Measurements from ENCODE around the gene QRICH1. TPM values are rescaled to one million over a fixed set of nuclear protein-coding genes. Genes with fewer than 3 reads are reported as not detected.

Gene QRICH1
- total RNA-seq, 2 donors from 2014 or later: 196 to 206 TPM

GRCh38 chr3:49005998-49006397 is 87.9 kb downstream of the QRICH1 start:
- Mint-ChIP-seq H3K36me3 (ENCODE audit: low read depth) (peaks cover 2% of the 10 kb centered on the region), H3K27ac (peak overlapping the region; percentile 99), H3K27me3 (no peaks in the 10 kb centered on the region), H3K4me1 (peaks cover 26% of the 10 kb centered on the region), H3K4me3 (peak overlapping the region; percentile 100)
- ATAC-seq (no peak), DNase-seq (no peak)
- H3K9me3 ChIP-seq (ENCODE audit: control insufficient read depth, low read length, poor library complexity, severe bottlenecking): no peaks in the 10 kb centered on the region

GRCh38 chr3:49005303-49005680 is 88.6 kb downstream of the QRICH1 start:
- H3K27ac Mint-ChIP-seq: no peak overlapping the region
- no peaks in the 10 kb centered on the region for H3K27me3 Mint-ChIP-seq
- DNase-seq (no peak), ATAC-seq (no peak)
- H3K4me3 Mint-ChIP-seq: no peak overlapping the region
- peaks cover 26% of the 10 kb centered on the region for H3K4me1 Mint-ChIP-seq
- H3K9me3 ChIP-seq (ENCODE audit: control insufficient read depth, low read length, poor library complexity, severe bottlenecking): no peaks in the 10 kb centered on the region
- H3K36me3 Mint-ChIP-seq (ENCODE audit: low read depth): peaks cover 2% of the 10 kb centered on the region

DNA sequence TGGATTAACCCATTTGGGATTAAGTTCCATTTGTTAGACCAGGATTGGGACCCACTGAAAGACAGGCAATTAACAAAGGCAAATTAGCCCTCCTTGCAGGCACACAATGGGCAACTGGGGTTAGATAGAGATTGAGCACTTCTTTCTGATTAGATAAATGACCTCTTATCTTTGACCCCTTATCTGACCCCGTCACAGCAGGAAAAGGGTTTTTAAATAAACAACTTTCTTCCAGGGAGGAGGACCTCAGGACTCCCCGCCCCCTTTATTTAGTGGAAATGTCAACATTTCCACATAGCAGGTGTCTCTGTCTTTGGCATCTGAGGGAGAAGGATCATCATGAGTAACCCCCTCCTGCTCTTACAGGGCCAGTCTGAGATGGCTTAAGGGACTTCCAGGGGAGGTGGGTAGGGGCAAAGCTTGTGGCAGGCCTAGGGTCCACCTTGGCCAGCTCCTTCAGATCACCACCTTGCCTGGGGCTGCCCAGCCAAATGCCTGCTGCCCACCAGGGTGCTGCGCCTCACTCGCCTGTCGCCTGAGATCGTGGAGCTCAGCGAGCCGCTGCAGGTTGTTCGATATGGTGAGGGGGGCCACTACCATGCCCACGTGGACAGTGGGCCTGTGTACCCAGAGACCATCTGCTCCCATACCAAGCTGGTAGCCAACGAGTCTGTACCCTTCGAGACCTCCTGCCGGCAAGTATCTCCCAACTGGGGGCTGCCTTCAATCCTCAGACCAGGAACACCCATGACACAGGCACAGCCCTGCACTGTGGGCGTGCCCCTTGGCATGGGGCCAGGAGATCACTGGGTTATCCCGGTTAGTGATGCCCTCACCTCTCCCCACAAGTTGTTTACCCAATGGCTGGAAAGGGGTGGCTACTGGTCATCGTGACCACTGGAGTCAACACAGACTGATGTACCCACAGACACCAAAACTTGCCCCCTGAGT is 89.2 kb downstream of the QRICH1 start:
- Mint-ChIP-seq H3K27me3 (no peaks in the 10 kb centered on the region), H3K36me3 (ENCODE audit: low read depth) (peaks cover 2% of the 10 kb centered on the region), H3K4me3 (no peak overlapping the region), H3K4me1 (peaks cover 26% of the 10 kb centered on the region), H3K27ac (no peak overlapping the region)
- ATAC-seq (no peak), DNase-seq (no peak)
- H3K9me3 ChIP-seq (ENCODE audit: control insufficient read depth, low read length, poor library complexity, severe bottlenecking): no peaks in the 10 kb centered on the region

- no peaks in the 10 kb centered on the region for H3K9me3 ChIP-seq (ENCODE audit: control insufficient read depth, low read length, poor library complexity, severe bottlenecking)
- Mint-ChIP-seq H3K27ac (peak overlapping the region; percentile 53), H3K27me3 (no peaks in the 10 kb centered on the region), H3K4me1 (peaks cover 2% of the 10 kb centered on the region), H3K4me3 (no peak overlapping the region), H3K36me3 (ENCODE audit: low read depth) (no peaks in the 10 kb centered on the region)
- DNase-seq (no peak), ATAC-seq (no peak)
Measured at GRCh38 chr3:49001155-49001554, 92.7 kb downstream of the QRICH1 start.

- Mint-ChIP-seq H3K27ac (no peak overlapping the region), H3K4me1 (peaks cover 8% of the 10 kb centered on the region), H3K36me3 (ENCODE audit: low read depth) (no peaks in the 10 kb centered on the region), H3K27me3 (no peaks in the 10 kb centered on the region), H3K4me3 (no peak overlapping the region)
- ATAC-seq (no peak), DNase-seq (no peak)
- no peaks in the 10 kb centered on the region for H3K9me3 ChIP-seq (ENCODE audit: control insufficient read depth, low read length, poor library complexity, severe bottlenecking)
Measured at GRCh38 chr3:48999085-48999858, 94.6 kb downstream of the QRICH1 start.

GRCh38 chr3:48997714-48998637 is 95.9 kb downstream of the QRICH1 start:
- no peak for ATAC-seq
- no peak overlapping the region for H3K4me3 Mint-ChIP-seq
- DNase-seq: no peak
- no peaks in the 10 kb centered on the region for H3K9me3 ChIP-seq (ENCODE audit: control insufficient read depth, low read length, poor library complexity, severe bottlenecking)
- no peaks in the 10 kb centered on the region for H3K27me3 Mint-ChIP-seq
- peaks cover 11% of the 10 kb centered on the region for H3K4me1 Mint-ChIP-seq
- no peak overlapping the region for H3K27ac Mint-ChIP-seq
- no peaks in the 10 kb centered on the region for H3K36me3 Mint-ChIP-seq (ENCODE audit: low read depth)

DNA sequence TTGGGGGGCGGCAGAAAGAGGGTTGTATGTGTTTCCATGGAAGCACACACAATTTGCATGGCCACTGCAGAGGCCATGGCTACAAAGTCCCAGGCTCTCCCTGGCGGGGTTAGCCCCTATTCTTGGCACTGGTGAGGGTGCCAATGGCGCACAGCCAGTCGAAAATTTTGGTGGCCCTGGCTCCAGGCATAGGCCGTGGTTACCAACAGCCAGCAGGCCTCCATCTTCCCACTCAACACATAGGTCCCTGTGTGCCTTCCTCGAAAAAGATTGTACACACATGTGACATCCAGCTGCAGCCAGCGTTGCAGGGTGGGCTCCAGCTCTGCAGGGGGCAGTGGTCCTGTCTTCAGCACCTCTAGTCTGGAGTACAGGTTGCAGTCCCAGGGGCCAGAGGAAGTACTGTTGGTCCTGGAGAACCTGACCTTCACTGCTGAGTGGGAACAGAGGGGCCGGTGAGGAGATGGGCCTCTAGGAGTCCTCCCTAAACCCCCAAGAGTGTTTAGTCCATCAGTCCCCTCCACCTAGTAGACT is 96.7 kb downstream of the QRICH1 start:
- ATAC-seq (no peak), DNase-seq (no peak)
- Mint-ChIP-seq H3K27ac (peak overlapping the region; percentile 4), H3K27me3 (no peaks in the 10 kb centered on the region), H3K4me3 (no peak overlapping the region), H3K4me1 (peaks cover 11% of the 10 kb centered on the region), H3K36me3 (ENCODE audit: low read depth) (no peaks in the 10 kb centered on the region)
- no peaks in the 10 kb centered on the region for H3K9me3 ChIP-seq (ENCODE audit: control insufficient read depth, low read length, poor library complexity, severe bottlenecking)

- DNase-seq (no peak), ATAC-seq (no peak)
- no peaks in the 10 kb centered on the region for H3K9me3 ChIP-seq (ENCODE audit: control insufficient read depth, low read length, poor library complexity, severe bottlenecking)
- Mint-ChIP-seq H3K36me3 (ENCODE audit: low read depth) (no peaks in the 10 kb centered on the region), H3K4me3 (no peak overlapping the region), H3K27me3 (no peaks in the 10 kb centered on the region), H3K4me1 (peaks cover 15% of the 10 kb centered on the region), H3K27ac (peak overlapping the region; percentile 4)
Measured at GRCh38 chr3:48996640-48997039, 97.2 kb downstream of the QRICH1 start.

GRCh38 chr3:48993834-48994233 is 100.0 kb downstream of the QRICH1 start:
- no peak for DNase-seq
- no peak for ATAC-seq
- no peaks in the 10 kb centered on the region for H3K9me3 ChIP-seq (ENCODE audit: control insufficient read depth, low read length, poor library complexity, severe bottlenecking)
- Mint-ChIP-seq H3K27ac (no peak overlapping the region), H3K4me1 (peaks cover 33% of the 10 kb centered on the region), H3K27me3 (no peaks in the 10 kb centered on the region), H3K4me3 (no peak overlapping the region), H3K36me3 (ENCODE audit: low read depth) (no peaks in the 10 kb centered on the region)

GRCh38 chr3:48991851-48992545 is 101.9 kb downstream of the QRICH1 start:
- H3K36me3 Mint-ChIP-seq (ENCODE audit: low read depth): no peaks in the 10 kb centered on the region
- peak overlapping the region; percentile 97 for H3K4me3 Mint-ChIP-seq

DNA sequence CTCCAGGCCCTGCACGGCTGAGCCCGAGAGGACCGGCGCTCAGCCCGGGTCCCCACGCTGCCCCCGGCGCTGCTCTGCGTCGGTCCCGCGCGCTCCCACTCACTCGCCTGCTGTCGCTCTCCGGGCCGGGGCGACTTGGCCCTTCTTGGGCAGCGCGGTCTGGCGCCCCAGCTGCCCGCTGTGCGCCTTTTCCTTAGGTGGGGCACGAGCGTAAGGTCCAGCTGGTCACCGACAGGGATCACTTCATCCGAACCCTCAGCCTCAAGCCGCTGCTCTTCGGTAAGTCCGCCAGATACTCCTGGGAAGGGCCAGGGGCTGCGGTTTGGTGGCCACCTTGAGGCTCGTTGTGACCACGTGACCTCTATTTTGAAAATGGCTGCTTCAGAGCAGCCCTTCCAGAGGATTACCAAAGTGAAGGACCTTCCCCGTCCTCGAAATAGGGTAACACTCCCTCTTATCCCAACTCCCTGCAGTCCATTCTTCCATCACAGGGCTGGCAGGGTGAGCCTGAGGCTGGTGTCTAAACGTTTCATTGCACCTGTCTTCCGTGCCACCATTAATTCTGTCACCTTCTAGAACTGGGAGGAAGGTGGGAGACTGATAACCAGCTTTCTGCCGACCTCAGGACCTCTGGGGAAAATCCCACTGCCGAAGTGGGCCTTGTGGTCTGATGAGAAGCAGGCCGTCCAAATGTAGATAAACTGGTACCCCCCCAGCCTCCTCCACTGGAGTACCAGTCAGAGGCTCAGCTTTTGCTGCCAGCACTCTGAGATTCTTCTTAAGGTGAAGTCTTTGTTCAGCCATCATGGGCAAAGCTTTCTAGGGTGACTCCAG is 103.0 kb downstream of the QRICH1 start:
- Mint-ChIP-seq H3K4me1 (peaks cover 38% of the 10 kb centered on the region), H3K27ac (peak overlapping the region; percentile 88), H3K36me3 (ENCODE audit: low read depth) (peaks cover under 1% of the 10 kb centered on the region), H3K27me3 (no peaks in the 10 kb centered on the region), H3K4me3 (peak overlapping the region; percentile 97)
- H3K9me3 ChIP-seq (ENCODE audit: control insufficient read depth, low read length, poor library complexity, severe bottlenecking): no peaks in the 10 kb centered on the region
- DNase-seq (peak in 1 of 3 donors; percentile 23), ATAC-seq (peak; percentile 30)

More at GRCh38 chr3:48991851-48992545, 101.9 kb downstream of the QRICH1 start:
- peaks cover 38% of the 10 kb centered on the region for H3K4me1 Mint-ChIP-seq
- peak overlapping the region; percentile 88 for H3K27ac Mint-ChIP-seq
- ATAC-seq (no peak), DNase-seq (no peak)
- no peaks in the 10 kb centered on the region for H3K9me3 ChIP-seq (ENCODE audit: control insufficient read depth, low read length, poor library complexity, severe bottlenecking)
- no peaks in the 10 kb centered on the region for H3K27me3 Mint-ChIP-seq

All from T-helper 17 cell (primary cell).